GM19043 (cell line): ENCODE measurements around the gene PDE11A.

Experiments used
- ATAC-seq: cut with Tn5 transposase; IDR thresholded peaks from one replicate; pipeline ENCODE4 v1.9.1; 2021; ENCODE audit warnings: low read depth; ENCODE audit not compliant: unreplicated experiment

PDE11A gene

DNA sequence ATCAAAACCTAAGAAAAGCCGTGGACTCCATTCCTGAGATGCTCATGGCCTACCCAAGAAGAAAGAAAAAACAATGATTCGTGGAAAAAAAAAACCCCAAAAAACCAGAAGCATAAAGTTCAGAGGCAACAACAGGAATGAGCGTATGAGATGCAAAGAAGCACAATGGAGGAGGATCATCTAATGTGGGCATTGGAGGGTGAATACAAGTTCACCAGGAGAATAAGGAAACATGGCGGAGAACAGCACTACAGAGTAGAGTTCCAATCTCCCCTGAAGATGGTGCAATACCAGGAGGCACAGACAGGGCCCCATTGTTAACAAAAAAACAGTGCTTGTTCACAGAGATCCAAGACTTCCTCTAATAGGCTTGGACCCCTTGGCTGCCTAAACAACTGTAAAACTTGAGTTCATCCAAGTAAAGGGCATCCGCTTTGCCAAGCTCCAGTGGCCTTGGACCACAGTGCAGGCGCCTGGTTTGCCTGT lies 337.2 kb downstream of the PDE11A start:
- ATAC-seq, result no peak

GRCh38 chr2:177733322-177733855 lies 339.2 kb downstream of the PDE11A start:
- ATAC-seq, result no peak

DNA sequence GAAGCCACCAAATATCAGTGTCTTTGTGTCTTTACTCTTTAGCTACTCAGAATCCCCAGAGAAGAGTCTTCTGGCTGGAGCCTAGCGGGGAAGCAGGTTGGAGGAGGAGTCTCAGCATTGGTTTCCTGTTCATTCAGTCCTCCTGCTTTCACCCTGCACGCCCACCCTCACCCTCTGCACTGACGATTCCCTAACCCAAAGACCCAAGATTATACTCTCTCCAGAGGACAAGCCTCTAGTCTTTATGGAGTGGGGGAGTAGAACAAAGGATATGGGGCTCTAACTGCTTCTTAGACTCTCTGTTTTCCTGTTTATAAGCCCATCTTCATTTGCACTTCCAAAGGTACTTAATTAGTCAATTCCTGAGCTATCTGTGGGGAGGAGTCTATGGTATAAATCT lies 341.2 kb downstream of the PDE11A start:
- no peak for ATAC-seq

DNA sequence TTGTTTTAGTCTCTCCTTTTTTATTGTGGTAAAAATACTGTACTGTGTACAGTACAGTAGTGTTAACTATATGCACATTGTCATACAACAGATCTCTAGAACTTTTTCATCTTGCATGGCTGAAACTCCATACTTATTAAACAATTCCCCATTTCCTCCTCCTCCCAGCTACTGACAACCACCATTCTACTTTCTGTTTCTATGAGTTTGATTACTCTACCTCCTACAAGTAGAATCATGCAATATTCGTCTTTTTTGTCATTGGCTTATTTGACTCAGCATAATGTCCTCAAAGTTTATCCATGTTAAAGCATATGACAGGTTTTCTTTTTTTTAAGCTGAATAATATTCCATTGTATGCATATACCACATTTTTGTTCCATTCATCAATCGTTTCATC lies 341.8 kb downstream of the PDE11A start:
- ATAC-seq, result no peak

- ATAC-seq, result no peak
Measured at GRCh38 chr2:177730363-177730762, 342.2 kb downstream of the PDE11A start.

- ATAC-seq, result no peak
Measured at GRCh38 chr2:177728920-177729319, 343.7 kb downstream of the PDE11A start.

DNA sequence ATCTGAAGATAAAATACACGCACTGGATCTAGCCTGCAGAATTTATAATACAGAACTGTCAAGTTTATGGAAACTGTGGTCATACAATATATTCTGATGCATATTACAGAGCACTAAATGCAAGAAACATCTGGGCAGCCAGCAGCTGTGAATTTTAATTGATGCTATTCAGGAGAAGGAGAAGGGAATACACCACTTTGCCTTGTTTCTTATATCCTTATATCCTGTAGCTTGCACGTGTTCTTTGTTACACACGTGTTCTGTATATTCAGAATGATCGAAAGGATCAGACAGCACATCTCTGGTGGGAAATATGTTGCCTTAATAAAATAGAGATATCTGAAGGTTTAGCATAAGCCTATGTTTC lies 344.2 kb downstream of the PDE11A start:
- no peak for ATAC-seq

DNA sequence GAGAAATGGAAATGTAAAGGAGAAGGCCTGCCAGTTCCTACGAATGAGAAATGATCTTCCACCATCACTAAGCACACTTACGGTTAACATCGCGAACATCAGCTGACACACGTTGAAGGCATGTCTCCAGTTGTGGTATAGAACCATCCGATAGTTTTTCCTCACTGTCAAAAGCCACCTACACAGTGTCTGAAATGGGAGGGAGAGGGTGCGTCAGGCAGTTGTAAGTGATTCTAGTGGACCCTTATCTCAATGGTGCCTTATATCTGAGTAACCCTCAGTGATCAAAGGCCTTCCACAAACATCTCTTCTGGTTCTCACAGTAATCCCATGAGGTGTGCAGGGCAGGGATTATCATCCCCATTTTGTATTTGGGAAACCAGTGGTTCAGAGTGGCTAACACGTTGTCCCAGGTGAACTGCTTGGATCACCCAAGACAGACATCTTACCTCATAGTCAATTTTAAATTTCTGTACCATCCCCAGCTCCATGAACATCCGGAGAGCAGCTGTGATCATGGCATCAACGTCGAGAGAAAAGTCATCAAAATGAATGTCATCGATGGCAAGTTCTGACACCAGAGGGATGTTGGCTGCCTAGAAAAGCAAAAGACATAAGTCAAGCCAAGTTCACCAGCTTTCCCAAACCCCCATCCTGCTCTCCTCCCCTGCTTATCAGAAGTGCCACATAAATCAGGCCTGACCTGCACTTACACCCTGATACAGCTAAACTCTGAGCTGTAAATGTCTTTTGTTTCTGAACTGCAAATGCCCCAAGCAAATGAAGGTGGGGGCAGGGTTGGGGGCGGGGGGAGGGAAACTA lies 344.8 kb downstream of the PDE11A start:
- ATAC-seq, result no peak

DNA sequence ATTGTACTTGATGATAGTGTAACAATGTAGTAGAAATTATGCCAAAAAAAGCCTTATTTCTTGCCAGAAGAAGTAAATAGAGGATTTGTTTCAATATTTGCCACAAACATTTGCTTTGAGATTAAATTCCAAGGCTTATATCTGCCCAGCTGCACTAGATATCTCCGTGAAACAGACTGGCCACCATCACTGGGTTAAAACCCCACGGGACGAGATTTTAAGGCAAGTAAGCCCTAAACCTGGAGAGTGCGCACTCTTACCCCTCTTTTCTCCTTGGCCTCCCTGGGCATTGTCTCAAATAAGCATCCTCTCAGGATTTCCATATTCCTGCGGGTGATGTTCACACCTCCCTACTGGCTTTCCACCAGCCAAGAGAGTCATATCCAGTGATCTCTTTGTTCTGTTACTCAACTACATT lies 345.6 kb downstream of the PDE11A start:
- no peak for ATAC-seq

- peak; percentile 78 for ATAC-seq
Measured at GRCh38 chr2:177724398-177725287, 347.9 kb downstream of the PDE11A start.

DNA sequence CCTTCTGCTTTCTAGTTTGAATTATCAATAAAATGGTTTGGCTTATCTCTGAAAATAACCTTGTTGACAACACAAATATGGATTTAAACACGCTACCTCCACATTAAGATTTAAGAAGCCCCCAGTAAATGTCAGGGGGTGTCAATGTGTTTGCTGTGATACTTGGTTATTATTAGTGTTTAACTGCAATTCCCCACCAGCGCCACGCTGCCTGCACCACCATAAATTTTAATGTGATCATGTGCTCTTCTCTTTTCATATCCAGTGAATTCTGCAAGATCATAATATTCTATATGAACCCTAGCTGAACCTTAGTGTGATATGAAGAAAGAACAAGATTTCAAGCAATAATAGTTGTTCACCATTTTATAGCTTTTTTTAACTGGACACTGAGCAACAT lies 349.3 kb downstream of the PDE11A start:
- no peak for ATAC-seq

GRCh38 chr2:177721818-177722567 lies 350.6 kb downstream of the PDE11A start:
- no peak for ATAC-seq

GRCh38 chr2:177721087-177721486 lies 351.5 kb downstream of the PDE11A start:
- ATAC-seq, result no peak

DNA sequence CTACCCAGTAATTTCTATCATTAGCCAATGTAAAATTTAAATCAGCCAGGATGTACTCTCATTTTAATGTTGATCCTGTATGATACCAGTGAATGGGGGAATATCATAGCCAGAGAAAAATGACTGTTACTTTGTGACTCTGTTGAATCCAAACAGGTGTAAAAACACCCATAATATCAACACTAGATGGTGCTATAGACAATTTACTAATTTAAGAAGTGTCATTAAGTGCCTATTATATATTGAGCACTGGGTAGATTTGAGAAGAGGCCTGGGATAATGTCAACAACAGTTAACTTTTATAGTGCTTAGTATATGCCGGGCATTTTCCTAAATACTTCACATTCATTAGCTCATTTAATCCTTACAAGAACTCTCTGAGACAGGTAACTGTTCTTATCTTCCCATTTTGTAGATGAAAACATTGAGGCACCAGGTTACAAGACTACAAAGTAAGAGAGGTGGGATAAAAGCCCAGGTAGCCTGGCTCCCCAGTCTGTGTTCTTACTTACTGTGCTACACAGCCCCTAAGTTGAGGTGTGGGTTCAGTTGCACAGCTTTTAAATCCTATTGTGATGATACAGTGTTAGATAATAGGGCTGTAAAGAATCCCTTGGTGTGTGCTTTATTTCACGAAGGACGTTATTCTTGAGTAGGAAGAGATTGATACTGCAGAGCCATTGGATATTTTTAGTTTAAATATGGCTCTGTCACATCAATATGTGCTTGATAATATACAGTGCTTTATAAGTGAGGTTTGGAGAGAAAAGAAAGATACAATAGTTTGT lies 354.6 kb downstream of the PDE11A start:
- no peak for ATAC-seq

GRCh38 chr2:177716484-177716883 lies 356.1 kb downstream of the PDE11A start:
- no peak for ATAC-seq

- ATAC-seq, result no peak
Measured at GRCh38 chr2:177715771-177716170, 356.8 kb downstream of the PDE11A start.

- ATAC-seq, result no peak
Measured at GRCh38 chr2:177714704-177715103, 357.9 kb downstream of the PDE11A start.

GRCh38 chr2:177712462-177712861 lies 360.1 kb downstream of the PDE11A start:
- no peak for ATAC-seq

- no peak for ATAC-seq
Measured at GRCh38 chr2:177711483-177712265, 360.9 kb downstream of the PDE11A start.
